IPS DF 6.9 (cell line): ENCODE measurements around the gene TAF3.

Experiments used
- DNase-seq: peaks from one replicate; pipeline ENCODE4 v3.0.0-alpha.2; 2013; ENCODE audit warnings: low read depth, low spot score
- H3K27ac ChIP-seq: one replicate; pipeline ENCODE4 v1.5.1; 2013; ENCODE audit warnings: low read length, control low read depth
- H3K27me3 ChIP-seq: 2 replicates; pipeline ENCODE4 v1.6.1; 2013; ENCODE audit warnings: mild to moderate bottlenecking, low read length; ENCODE audit not compliant: control insufficient read depth, insufficient read depth
- H3K36me3 ChIP-seq: 2 replicates; pipeline ENCODE4 v1.6.1; 2013; ENCODE audit warnings: low read length; ENCODE audit not compliant: control insufficient read depth, insufficient read depth
- H3K4me1 ChIP-seq: 2 replicates; pipeline ENCODE4 v1.6.1; 2013; ENCODE audit warnings: low read length; ENCODE audit not compliant: control insufficient read depth, insufficient read depth
- H3K4me3 ChIP-seq: 2 replicates; pipeline ENCODE4 v1.5.1; 2013; ENCODE audit warnings: mild to moderate bottlenecking, low read length
- H3K9me3 ChIP-seq: 2 replicates; pipeline ENCODE4 v1.6.1; 2013; ENCODE audit warnings: low read length, inconsistent platforms; ENCODE audit not compliant: control insufficient read depth, insufficient read depth
- WGBS: extraction: QIAGEN DNeasy Blood & Tissue Kit; methylation state at CpG from one replicate; pipeline ENCODE4 v1.1.7; 2013; ENCODE audit warnings: mixed read lengths, missing lambda C conversion rate; ENCODE audit not compliant: insufficient read length, insufficient coverage; 5-methylcytosine and 5-hydroxymethylcytosine counted together

TAF3 gene

DNA sequence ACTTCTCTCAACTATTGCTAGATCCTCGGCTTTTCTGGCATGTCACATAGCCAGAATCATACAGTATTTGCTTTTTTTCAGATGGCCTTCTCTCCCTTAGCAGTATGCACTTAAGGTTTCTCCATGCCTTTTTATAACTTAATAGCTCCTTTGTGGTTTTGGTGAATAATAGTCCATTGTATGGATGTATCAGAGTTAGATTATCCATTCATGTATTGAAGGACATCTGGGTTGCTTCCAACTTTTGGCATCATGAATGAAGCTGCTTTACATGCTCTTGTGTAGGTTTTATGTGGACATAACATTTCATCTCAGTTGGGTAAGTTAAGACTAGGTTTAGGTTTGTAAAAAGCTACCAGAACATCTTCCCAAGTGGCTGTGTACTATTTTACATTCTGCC is 25.8 kb upstream of the TAF3 start:
- no peak for DNase-seq
- no peaks in the 10 kb centered on the region for H3K9me3 ChIP-seq
- H3K27me3 ChIP-seq: no peaks in the 10 kb centered on the region
- no peak overlapping the region for H3K27ac ChIP-seq
- no peaks in the 10 kb centered on the region for H3K4me1 ChIP-seq
- peaks cover 5% of the 10 kb centered on the region; the same call in 1 of the 2 replicates for H3K36me3 ChIP-seq
- no peak overlapping the region for H3K4me3 ChIP-seq
- no CpG with 5 or more reads among the region's 1 CpG for WGBS

DNA sequence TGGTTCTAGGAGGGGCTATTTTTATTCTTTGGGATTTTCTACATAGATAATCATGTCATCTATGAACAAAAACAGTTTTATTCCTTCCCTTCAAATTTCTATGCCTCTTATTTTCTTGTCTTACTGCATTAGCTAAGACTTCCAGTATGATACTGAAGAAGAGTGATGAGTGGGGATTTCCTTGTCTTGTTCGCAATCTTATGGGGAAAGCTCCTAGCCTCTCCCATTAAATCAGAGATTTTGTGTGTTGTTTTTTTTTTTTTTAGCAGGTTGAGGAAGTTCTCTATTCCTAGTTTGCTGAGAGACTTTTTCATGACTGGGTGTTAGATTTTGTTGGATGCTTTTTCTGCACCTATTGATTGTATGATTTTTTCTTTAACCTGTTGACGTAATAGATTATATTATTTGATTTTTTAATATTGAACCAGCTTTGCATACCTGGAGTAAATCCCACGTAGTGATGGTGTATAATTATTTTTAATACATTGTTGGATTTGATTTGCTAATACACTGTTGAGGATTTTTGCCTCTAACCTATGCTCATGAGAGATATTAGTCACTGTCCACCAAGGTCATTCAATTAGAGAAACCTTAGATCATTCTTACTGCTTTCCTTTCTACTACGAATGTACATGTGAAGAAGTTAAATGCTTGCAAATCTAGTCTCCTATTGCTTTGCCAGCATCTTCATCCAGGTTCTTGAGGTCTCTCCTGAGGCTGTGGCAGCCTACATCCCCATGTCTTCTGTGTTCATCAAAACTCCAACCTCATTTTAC is 23.9 kb upstream of the TAF3 start:
- Histone ChIP-seq H3K27me3 (no peaks in the 10 kb centered on the region), H3K36me3 (peaks cover 8% of the 10 kb centered on the region; the same call in 1 of the 2 replicates), H3K4me3 (no peak overlapping the region), H3K27ac (no peak overlapping the region), H3K4me1 (no peaks in the 10 kb centered on the region), H3K9me3 (no peaks in the 10 kb centered on the region)
- WGBS: no CpG with 5 or more reads among the region's 4 CpGs
- no peak for DNase-seq

GRCh38 chr10:7795605-7796004 is 22.7 kb upstream of the TAF3 start:
- WGBS: no CpG with 5 or more reads among the region's 4 CpGs
- Histone ChIP-seq H3K9me3 (no peaks in the 10 kb centered on the region), H3K27ac (no peak overlapping the region), H3K4me1 (no peaks in the 10 kb centered on the region), H3K36me3 (peaks cover 10% of the 10 kb centered on the region; the same call in 1 of the 2 replicates), H3K4me3 (no peak overlapping the region), H3K27me3 (no peaks in the 10 kb centered on the region)
- no peak for DNase-seq

GRCh38 chr10:7797582-7797981 is 20.7 kb upstream of the TAF3 start:
- no CpG with 5 or more reads among the region's 6 CpGs for WGBS
- Histone ChIP-seq H3K27me3 (no peaks in the 10 kb centered on the region), H3K4me1 (no peaks in the 10 kb centered on the region), H3K9me3 (no peaks in the 10 kb centered on the region), H3K27ac (no peak overlapping the region), H3K36me3 (peaks cover 13% of the 10 kb centered on the region; the same call in 1 of the 2 replicates), H3K4me3 (no peak overlapping the region)
- DNase-seq: no peak

DNA sequence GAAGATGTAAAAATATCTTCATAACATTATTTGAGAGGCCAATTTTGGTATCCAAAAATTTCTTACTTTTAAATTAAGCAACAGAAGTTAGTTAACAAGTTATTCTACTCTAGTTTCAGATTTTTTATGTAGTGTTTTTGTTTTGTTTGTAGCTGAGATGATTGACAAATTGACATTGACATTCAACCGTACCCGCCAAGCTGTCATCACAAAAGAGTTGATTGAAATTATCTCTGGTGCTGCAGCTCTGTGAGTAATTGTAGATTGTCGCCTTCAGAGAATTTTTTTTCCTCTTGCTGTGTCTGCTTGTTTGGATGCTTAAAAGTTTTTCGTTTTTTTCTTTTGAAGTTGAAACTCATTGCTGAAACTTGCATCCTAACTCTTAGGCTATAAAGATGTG is 15.7 kb upstream of the TAF3 start:
- no CpG with 5 or more reads among the region's 4 CpGs for WGBS
- Histone ChIP-seq H3K27ac (no peak overlapping the region), H3K9me3 (no peaks in the 10 kb centered on the region), H3K27me3 (no peaks in the 10 kb centered on the region), H3K4me3 (no peak overlapping the region), H3K36me3 (peaks cover 17% of the 10 kb centered on the region; the same call in 1 of the 2 replicates), H3K4me1 (no peaks in the 10 kb centered on the region)
- no peak for DNase-seq

GRCh38 chr10:7804216-7804615 is 14.1 kb upstream of the TAF3 start:
- Histone ChIP-seq H3K4me3 (no peak overlapping the region), H3K36me3 (peaks cover 17% of the 10 kb centered on the region; the same call in 1 of the 2 replicates), H3K27me3 (no peaks in the 10 kb centered on the region), H3K27ac (no peak overlapping the region), H3K9me3 (no peaks in the 10 kb centered on the region), H3K4me1 (no peaks in the 10 kb centered on the region)
- WGBS: no CpG with 5 or more reads among the region's 6 CpGs
- no peak for DNase-seq

DNA sequence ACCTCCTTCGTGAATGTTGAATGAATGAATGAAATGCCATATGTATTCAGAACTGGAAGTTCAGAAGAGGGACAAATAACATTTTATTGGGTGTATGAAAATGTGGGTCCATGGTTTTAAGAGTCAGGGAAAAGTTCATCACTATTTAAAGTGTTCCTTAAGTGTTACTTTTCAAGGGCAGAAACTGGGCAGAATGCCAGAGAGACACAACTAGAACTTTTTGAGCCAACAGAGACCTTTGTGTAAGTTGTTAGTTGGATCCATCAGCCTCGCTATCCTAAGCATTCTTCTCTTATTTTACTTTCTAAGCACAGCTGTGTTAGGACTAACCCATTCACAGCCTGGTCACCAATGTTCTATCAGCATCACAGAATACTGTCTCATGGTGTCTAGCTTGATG is 13.6 kb upstream of the TAF3 start:
- no peaks in the 10 kb centered on the region for H3K27me3 ChIP-seq
- WGBS: no CpG with 5 or more reads among the region's 2 CpGs
- no peak for DNase-seq
- H3K9me3 ChIP-seq: no peaks in the 10 kb centered on the region
- no peak overlapping the region for H3K27ac ChIP-seq
- no peaks in the 10 kb centered on the region for H3K4me1 ChIP-seq
- no peak overlapping the region for H3K4me3 ChIP-seq
- peaks cover 13% of the 10 kb centered on the region; the same call in 1 of the 2 replicates for H3K36me3 ChIP-seq

GRCh38 chr10:7808686-7809267 is 9.5 kb upstream of the TAF3 start:
- Histone ChIP-seq H3K27ac (no peak overlapping the region), H3K9me3 (no peaks in the 10 kb centered on the region), H3K27me3 (no peaks in the 10 kb centered on the region), H3K4me1 (0 out of 2 replicates have a peak, but pooled peaks cover 2% of the 10 kb centered on the region), H3K4me3 (no peak overlapping the region), H3K36me3 (peaks cover 9% of the 10 kb centered on the region; the same call in 1 of the 2 replicates)
- no peak for DNase-seq
- no CpG with 5 or more reads among the region's 4 CpGs for WGBS

DNA sequence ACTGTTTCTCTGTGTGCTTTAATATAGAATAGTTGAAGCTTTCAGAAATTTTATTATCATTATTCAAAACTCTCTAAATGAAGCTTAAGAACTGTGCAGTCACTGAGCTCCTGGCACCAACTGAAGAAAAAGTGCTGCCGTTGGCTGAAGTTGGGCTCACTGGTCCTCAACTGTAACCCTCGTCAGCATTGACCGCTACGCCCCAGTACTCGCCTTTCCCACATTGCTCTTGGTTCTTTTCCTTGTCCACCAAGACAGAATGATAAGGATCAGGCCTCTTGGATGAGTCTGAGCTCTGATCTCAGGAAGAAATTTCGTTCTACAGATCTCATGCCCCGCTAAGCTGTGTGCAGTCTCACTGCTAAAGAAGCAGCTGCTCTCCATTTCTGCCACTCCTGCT is 7.9 kb upstream of the TAF3 start:
- no peak overlapping the region for H3K4me3 ChIP-seq
- no peaks in the 10 kb centered on the region for H3K36me3 ChIP-seq
- 0 out of 2 replicates have a peak, but pooled peaks cover 2% of the 10 kb centered on the region for H3K4me1 ChIP-seq
- no peak for DNase-seq
- no peaks in the 10 kb centered on the region for H3K27me3 ChIP-seq
- no peak overlapping the region for H3K27ac ChIP-seq
- no CpG with 5 or more reads among the region's 7 CpGs for WGBS
- H3K9me3 ChIP-seq: no peaks in the 10 kb centered on the region

- 0 out of 2 replicates have a peak, but pooled peaks cover 2% of the 10 kb centered on the region for H3K4me1 ChIP-seq
- no peak overlapping the region for H3K27ac ChIP-seq
- WGBS: no CpG with 5 or more reads among the region's 5 CpGs
- H3K36me3 ChIP-seq: no peaks in the 10 kb centered on the region
- no peaks in the 10 kb centered on the region for H3K9me3 ChIP-seq
- DNase-seq: no peak
- H3K4me3 ChIP-seq: no peak overlapping the region
- no peaks in the 10 kb centered on the region for H3K27me3 ChIP-seq
Measured at GRCh38 chr10:7811000-7811399, 7.3 kb upstream of the TAF3 start.
